ENCODE measurements around the gene C17orf50.

The C17orf50 gene

DNA sequence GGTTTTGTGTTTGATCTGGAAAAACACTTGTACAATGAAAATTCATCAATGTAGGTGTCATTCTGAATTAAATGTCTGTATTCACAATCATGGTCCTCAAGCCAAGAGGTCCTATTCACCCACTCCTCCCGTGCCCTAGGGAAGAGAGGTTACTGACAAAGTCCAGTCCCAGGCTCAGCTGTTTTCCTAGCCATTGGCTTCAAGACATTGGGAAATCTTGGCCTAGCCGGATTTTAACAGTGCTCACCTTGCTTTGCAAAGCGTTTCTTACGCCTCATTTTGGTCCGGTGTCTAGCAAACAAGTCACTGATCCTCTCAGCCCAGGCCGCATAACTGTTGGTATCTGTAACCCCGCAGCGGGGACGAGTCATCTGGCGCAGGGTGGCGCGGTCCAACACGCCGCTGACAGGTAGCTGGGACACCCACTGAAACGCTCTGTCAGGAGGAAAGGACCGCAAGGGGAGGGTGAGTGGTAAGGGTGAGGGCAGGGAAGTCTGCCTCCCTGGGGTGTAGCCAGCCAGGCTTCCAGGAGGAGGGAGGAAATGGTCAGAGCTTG is 18.0 kb downstream of the C17orf50 start:
- Histone ChIP-seq H3K27ac (ENCODE audit: insufficient read depth in 1 of 2, low read depth in 1 of 2, low read length in 2 of 2, poor library complexity in 1 of 2, severe bottlenecking in 2 of 2) (no peak overlapping the region), H3K4me3 (ENCODE audit: control insufficient read depth in 1 of 7, extremely low read depth in 1 of 7, insufficient read depth in 4 of 7, low read depth in 2 of 7, low read length in 6 of 7) (no peak overlapping the region), H3K4me1 (ENCODE audit: control extremely low read depth in 1 of 4, control insufficient read depth in 4 of 4, insufficient read depth in 4 of 4, low read length in 3 of 4) (peaks cover 2 to 25% (median 21%) of the 10 kb centered on the region in 4 experiments), H3K9me3 (ENCODE audit: control extremely low read depth in 1 of 5, control insufficient read depth in 4 of 5, insufficient read depth in 2 of 5, low read depth in 1 of 5, low read length in 4 of 5) (no peaks in the 10 kb centered on the region), H3K27me3 (replicated peaks in 2 of 5; ENCODE audit: control insufficient read depth in 4 of 5, insufficient read depth in 5 of 5, low read length in 4 of 5) (no peaks in the 10 kb centered on the region), H3K36me3 (ENCODE audit: control insufficient read depth in 4 of 4, insufficient read depth in 4 of 4, low read length in 3 of 4) (peaks cover 3 to 7% (median 4%) of the 10 kb centered on the region in 4 experiments)
- ChIA-PET CTCF (interaction anchor here (0.7 to 24.9 kb wide), 7 partner anchors 8 to 33 kb away, joined by 3 to 482 read pairs (median 9); partner anchors contain the start of genes MMP28 and TAF15), POLR2A (no interaction called here)
- 96% methylated on average over 16 of the region's 16 CpGs for WGBS (ENCODE audit: insufficient coverage)
- no peak for DNase-seq

DNA sequence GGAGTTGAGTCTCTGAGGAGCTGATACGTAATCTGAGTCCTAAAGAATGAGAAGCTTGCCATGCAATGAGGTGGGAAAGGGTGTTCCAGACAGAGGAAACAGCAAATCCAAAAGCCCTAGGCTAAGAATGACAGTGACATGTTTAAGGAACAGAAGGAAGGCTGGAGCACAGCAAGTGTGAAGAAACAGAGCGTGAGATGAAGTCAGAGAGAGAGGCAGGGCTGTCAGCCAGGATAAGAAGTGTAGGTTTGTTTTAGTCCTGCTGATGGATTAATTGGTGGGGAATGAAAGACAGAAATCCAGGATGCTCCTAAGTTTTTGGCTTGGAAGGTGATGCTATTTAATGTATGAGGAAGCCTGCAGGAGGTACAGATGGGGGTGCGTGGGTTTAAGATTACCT is 20.3 kb downstream of the C17orf50 start:
- CTCF ChIA-PET = interaction anchor here (1.6 to 24.9 kb wide), 6 partner anchors 8 to 69 kb away, joined by 3 to 482 read pairs (median 11); partner anchors contain the start of genes MMP28 and TAF15

DNA sequence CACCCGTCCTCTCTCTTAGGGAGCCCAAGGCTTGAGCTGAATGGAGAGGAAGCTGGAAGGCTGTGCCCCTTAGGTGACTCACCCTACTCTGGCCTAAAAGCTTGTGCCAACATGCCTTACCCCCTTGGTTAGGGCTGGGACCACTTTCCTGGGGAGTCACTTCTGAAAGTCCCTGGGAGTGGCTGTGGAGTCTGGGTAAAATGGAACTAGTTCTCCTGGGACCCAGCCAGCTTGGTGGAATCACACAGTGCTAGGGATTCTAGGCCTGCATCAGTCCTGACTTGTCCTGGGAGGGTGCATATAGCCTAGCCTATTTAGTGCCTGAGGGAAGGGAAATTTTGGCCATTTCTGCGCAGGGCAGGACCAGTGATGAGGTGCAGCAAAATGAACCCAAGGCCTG is 24.2 kb downstream of the C17orf50 start:
- Histone ChIP-seq H3K27ac (ENCODE audit: insufficient read depth in 1 of 2, low read depth in 1 of 2, low read length in 2 of 2, poor library complexity in 1 of 2, severe bottlenecking in 2 of 2) (no peak overlapping the region), H3K4me1 (ENCODE audit: control extremely low read depth in 1 of 4, control insufficient read depth in 4 of 4, insufficient read depth in 4 of 4, low read length in 3 of 4) (peaks cover 6 to 16% (median 10%) of the 10 kb centered on the region in 4 experiments), H3K9me3 (ENCODE audit: control extremely low read depth in 1 of 5, control insufficient read depth in 4 of 5, insufficient read depth in 2 of 5, low read depth in 1 of 5, low read length in 4 of 5) (no peaks in the 10 kb centered on the region), H3K4me3 (ENCODE audit: control insufficient read depth in 1 of 7, extremely low read depth in 1 of 7, insufficient read depth in 4 of 7, low read depth in 2 of 7, low read length in 6 of 7) (no peak overlapping the region), H3K27me3 (replicated peaks in 2 of 5; ENCODE audit: control insufficient read depth in 4 of 5, insufficient read depth in 5 of 5, low read length in 4 of 5) (no peaks in the 10 kb centered on the region), H3K36me3 (ENCODE audit: control insufficient read depth in 4 of 4, insufficient read depth in 4 of 4, low read length in 3 of 4) (peaks cover 0 to 5% (median 0%) of the 10 kb centered on the region in 4 experiments)
- 100% methylated on average over 1 of the region's 2 CpGs for WGBS (ENCODE audit: insufficient coverage)
- CTCF ChIA-PET = interaction anchor here (1.0 to 2.9 kb wide), 3 partner anchors 17 to 24 kb away, joined by 3 to 16 read pairs (median 5); no protein-coding TSS in a partner anchor
- POLR2A ChIA-PET = no interaction called here
- no peak for DNase-seq

More for the DNA sequence above, 20.3 kb downstream of the C17orf50 start:
- no peak for DNase-seq
- H3K4me3 ChIP-seq (ENCODE audit: control insufficient read depth in 1 of 7, extremely low read depth in 1 of 7, insufficient read depth in 4 of 7, low read depth in 2 of 7, low read length in 6 of 7) = no peak overlapping the region
- H3K27ac ChIP-seq (ENCODE audit: insufficient read depth in 1 of 2, low read depth in 1 of 2, low read length in 2 of 2, poor library complexity in 1 of 2, severe bottlenecking in 2 of 2) = no peak overlapping the region
- no peaks in the 10 kb centered on the region for H3K9me3 ChIP-seq (ENCODE audit: control extremely low read depth in 1 of 5, control insufficient read depth in 4 of 5, insufficient read depth in 2 of 5, low read depth in 1 of 5, low read length in 4 of 5)
- peaks cover 3 to 8% (median 6%) of the 10 kb centered on the region in 4 experiments for H3K36me3 ChIP-seq (ENCODE audit: control insufficient read depth in 4 of 4, insufficient read depth in 4 of 4, low read length in 3 of 4)
- WGBS (ENCODE audit: insufficient coverage) = 97% methylated on average over 3 of the region's 3 CpGs
- POLR2A ChIA-PET = interaction anchor here (1.0 kb wide), 1 partner anchor 14 kb away, joined by 3 read pairs; the partner anchor contains the start of gene MMP28
- peaks cover 0 to 10% (median 0%) of the 10 kb centered on the region in 4 experiments for H3K4me1 ChIP-seq (ENCODE audit: control extremely low read depth in 1 of 4, control insufficient read depth in 4 of 4, insufficient read depth in 4 of 4, low read length in 3 of 4)
- no peaks in the 10 kb centered on the region for H3K27me3 ChIP-seq (replicated peaks in 2 of 5; ENCODE audit: control insufficient read depth in 4 of 5, insufficient read depth in 5 of 5, low read length in 4 of 5)

DNA sequence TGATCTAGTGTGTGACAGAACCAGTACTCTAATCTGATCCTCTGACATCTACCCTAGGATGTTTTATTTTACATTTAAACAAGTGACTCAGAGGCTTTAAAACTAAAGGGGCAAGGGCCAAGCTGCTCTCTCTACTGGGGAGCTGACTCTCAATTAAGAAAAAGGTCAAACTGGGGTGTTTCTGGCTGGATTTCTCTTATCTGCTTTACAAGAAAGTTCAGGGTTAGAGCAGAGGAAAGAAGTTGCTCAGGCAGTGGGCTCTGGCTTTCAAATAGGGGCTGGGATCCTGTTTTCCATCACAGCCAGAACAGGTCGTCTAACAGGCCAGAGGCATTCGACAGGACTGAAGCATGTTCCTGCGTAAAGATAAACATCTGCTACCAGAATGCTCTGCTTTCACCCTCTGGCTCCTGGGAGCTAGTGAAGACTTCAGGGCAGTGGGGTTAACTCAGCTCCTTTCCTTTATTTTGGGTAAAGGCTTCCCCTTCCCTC is 26.3 kb downstream of the C17orf50 start:
- Histone ChIP-seq H3K4me3 (ENCODE audit: control insufficient read depth in 1 of 7, extremely low read depth in 1 of 7, insufficient read depth in 4 of 7, low read depth in 2 of 7, low read length in 6 of 7) (no peak overlapping the region), H3K36me3 (ENCODE audit: control insufficient read depth in 4 of 4, insufficient read depth in 4 of 4, low read length in 3 of 4) (peaks cover 0 to 5% (median 0%) of the 10 kb centered on the region in 4 experiments), H3K27me3 (replicated peaks in 2 of 5; ENCODE audit: control insufficient read depth in 4 of 5, insufficient read depth in 5 of 5, low read length in 4 of 5) (no peaks in the 10 kb centered on the region), H3K27ac (ENCODE audit: insufficient read depth in 1 of 2, low read depth in 1 of 2, low read length in 2 of 2, poor library complexity in 1 of 2, severe bottlenecking in 2 of 2) (no peak overlapping the region), H3K9me3 (ENCODE audit: control extremely low read depth in 1 of 5, control insufficient read depth in 4 of 5, insufficient read depth in 2 of 5, low read depth in 1 of 5, low read length in 4 of 5) (no peaks in the 10 kb centered on the region), H3K4me1 (ENCODE audit: control extremely low read depth in 1 of 4, control insufficient read depth in 4 of 4, insufficient read depth in 4 of 4, low read length in 3 of 4) (peaks cover 6 to 20% (median 10%) of the 10 kb centered on the region in 4 experiments)
- no peak for DNase-seq
- ChIA-PET POLR2A (no interaction called here), CTCF (interaction anchor here (1.2 to 3.9 kb wide), 7 partner anchors 10 to 23 kb away, joined by 3 to 19 read pairs (median 6); no protein-coding TSS in a partner anchor)
- 30% methylated on average over 3 of the region's 3 CpGs for WGBS (ENCODE audit: insufficient coverage)

DNA sequence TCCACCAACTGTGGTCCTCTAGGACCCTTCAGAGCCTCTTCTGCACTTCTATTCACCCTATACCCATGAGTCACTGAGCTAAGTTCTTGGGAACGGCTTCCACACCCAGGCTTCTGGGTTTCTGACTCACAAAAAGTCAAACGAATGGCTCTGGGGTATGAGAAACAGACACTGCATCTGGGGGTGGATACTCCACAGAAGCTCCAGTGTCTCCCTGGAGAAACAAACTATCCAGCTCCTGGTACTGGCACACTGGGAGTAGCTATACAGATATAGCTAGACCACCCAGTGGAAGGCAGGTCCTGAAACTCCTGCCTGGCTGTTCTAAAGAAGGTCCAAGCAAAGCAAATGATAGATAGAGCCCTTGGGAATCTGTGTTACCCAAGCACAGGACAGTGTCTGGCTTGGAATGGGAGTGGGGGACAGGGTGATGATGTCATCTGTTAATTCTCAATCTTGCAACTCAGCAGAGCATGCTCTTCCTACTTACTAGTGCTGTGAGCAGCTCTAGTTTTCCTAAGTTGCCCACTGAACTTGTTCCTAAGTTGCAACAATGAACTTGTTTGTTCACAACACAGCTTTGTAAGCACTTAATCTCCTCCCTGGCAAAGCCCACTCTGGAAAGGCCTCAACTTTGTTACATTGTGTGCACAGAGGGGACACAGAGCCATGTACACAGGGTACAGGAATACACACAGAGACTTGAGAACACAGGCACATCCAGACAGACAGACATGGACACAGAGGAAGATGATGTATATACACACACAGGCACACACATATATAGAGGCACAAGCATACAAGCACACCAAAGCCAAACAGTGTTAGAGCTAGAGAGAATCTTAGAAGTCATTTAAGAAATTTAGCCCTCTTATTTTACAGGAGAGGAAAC is 28.0 kb downstream of the C17orf50 start:
- no peak overlapping the region for H3K27ac ChIP-seq (ENCODE audit: insufficient read depth in 1 of 2, low read depth in 1 of 2, low read length in 2 of 2, poor library complexity in 1 of 2, severe bottlenecking in 2 of 2)
- 100% methylated on average over 1 of the region's 2 CpGs for WGBS (ENCODE audit: insufficient coverage)
- DNase-seq = no peak
- peaks cover 0 to 5% (median 0%) of the 10 kb centered on the region in 4 experiments for H3K36me3 ChIP-seq (ENCODE audit: control insufficient read depth in 4 of 4, insufficient read depth in 4 of 4, low read length in 3 of 4)
- peaks cover 6 to 30% (median 16%) of the 10 kb centered on the region in 4 experiments for H3K4me1 ChIP-seq (ENCODE audit: control extremely low read depth in 1 of 4, control insufficient read depth in 4 of 4, insufficient read depth in 4 of 4, low read length in 3 of 4)
- ChIA-PET CTCF (interaction anchor here (0.7 to 3.9 kb wide), 11 partner anchors 9 to 31 kb away, joined by 3 to 19 read pairs (median 4); no protein-coding TSS in a partner anchor), POLR2A (interaction anchor here (1.3 kb wide), 1 partner anchor 25 kb away, joined by 3 read pairs; no protein-coding TSS in a partner anchor)
- no peaks in the 10 kb centered on the region for H3K9me3 ChIP-seq (ENCODE audit: control extremely low read depth in 1 of 5, control insufficient read depth in 4 of 5, insufficient read depth in 2 of 5, low read depth in 1 of 5, low read length in 4 of 5)
- H3K4me3 ChIP-seq (ENCODE audit: control insufficient read depth in 1 of 7, extremely low read depth in 1 of 7, insufficient read depth in 4 of 7, low read depth in 2 of 7, low read length in 6 of 7) = peak overlapping the region in 1 of 7 experiments; percentile 25
- H3K27me3 ChIP-seq (replicated peaks in 2 of 5; ENCODE audit: control insufficient read depth in 4 of 5, insufficient read depth in 5 of 5, low read length in 4 of 5) = no peaks in the 10 kb centered on the region

DNA sequence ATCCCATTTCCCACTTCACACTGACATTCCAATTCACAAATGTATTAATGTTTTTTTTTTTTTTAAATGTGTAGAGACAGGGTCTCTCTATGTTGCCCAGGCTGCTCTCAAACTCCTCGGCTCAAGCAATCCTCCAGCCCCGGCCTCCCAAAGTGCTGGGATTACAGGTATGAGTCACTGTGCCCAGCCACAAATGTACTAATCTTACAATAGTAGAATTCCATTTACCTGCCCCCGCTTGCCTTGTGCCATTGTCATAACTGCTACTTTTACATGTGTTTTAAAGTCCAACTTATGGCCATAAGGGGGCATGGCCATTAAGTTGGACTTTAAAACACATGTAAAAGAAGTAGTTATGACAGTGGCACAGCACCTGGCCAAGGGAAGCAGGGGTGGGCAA is 30.2 kb downstream of the C17orf50 start:
- 100% methylated on average over 3 of the region's 3 CpGs for WGBS (ENCODE audit: insufficient coverage)
- no peak for DNase-seq
- no peaks in the 10 kb centered on the region for H3K9me3 ChIP-seq (ENCODE audit: control extremely low read depth in 1 of 5, control insufficient read depth in 4 of 5, insufficient read depth in 2 of 5, low read depth in 1 of 5, low read length in 4 of 5)
- no peak overlapping the region for H3K4me3 ChIP-seq (ENCODE audit: control insufficient read depth in 1 of 7, extremely low read depth in 1 of 7, insufficient read depth in 4 of 7, low read depth in 2 of 7, low read length in 6 of 7)
- ChIA-PET POLR2A (no interaction called here), CTCF (interaction anchor here (2.1 to 10.3 kb wide), 2 partner anchors 14 to 23 kb away, joined by 8 to 139 read pairs; no protein-coding TSS in a partner anchor)
- no peaks in the 10 kb centered on the region for H3K36me3 ChIP-seq (ENCODE audit: control insufficient read depth in 4 of 4, insufficient read depth in 4 of 4, low read length in 3 of 4)
- no peak overlapping the region for H3K27ac ChIP-seq (ENCODE audit: insufficient read depth in 1 of 2, low read depth in 1 of 2, low read length in 2 of 2, poor library complexity in 1 of 2, severe bottlenecking in 2 of 2)
- no peaks in the 10 kb centered on the region for H3K27me3 ChIP-seq (replicated peaks in 2 of 5; ENCODE audit: control insufficient read depth in 4 of 5, insufficient read depth in 5 of 5, low read length in 4 of 5)
- H3K4me1 ChIP-seq (ENCODE audit: control extremely low read depth in 1 of 4, control insufficient read depth in 4 of 4, insufficient read depth in 4 of 4, low read length in 3 of 4) = peaks cover 6 to 39% (median 27%) of the 10 kb centered on the region in 4 experiments

All from common myeloid progenitor, CD34-positive (primary cell).